A549 (cell line): Measurements from ENCODE around the gene PRICKLE4. TPM values are rescaled to one million over a fixed set of nuclear protein-coding genes. Genes with fewer than 3 reads are reported as not detected.

Source experiments
- ATAC-seq, 2 experiments: fragments of 200-7000 bp in 1 of 2; fragments of >200 bp in 1 of 2; cut with Nextera tagmentation in 1 of 2; cut with Tn5 transposase in 1 of 2; 3 replicates each; pipeline versions ENCODE4 v1.8.0 to v1.9.1; 2018 to 2020; ENCODE audit warnings: mild to moderate bottlenecking in 1 of 2, moderate library complexity in 1 of 2
- CTCF ChIA-PET: fragments of 300-600 bp; sonication (Branson Sonifier 250); formaldehyde crosslinking; extraction: SDS; loops from one replicate; lab custom pipeline; 2021; ENCODE audit warnings: antibody characterized with exemption, inconsistent platforms; lab: Yijun Ruan, JAX
- POLR2A ChIA-PET: fragments of 350-600 bp; formaldehyde crosslinking; extraction: SDS; loops from one replicate; lab custom pipeline; 2021; ENCODE audit warnings: antibody characterized with exemption, inconsistent platforms; lab: Yijun Ruan, JAX
- DNase-seq, 2 experiments: peaks; one replicate each; pipeline versions ENCODE4 v3.0.0 to v3.0.0-alpha.2; 2011 to 2016; ENCODE audit warnings: low read depth in 1 of 2, low spot score in 1 of 2
- FAIRE-seq: peaks from 2 replicates; lab custom pipeline; 2011; peaks lifted over from hg19 to GRCh38; lab: Jason Lieb, UNC
- H3K27ac ChIP-seq, 2 experiments: fragments of >200 bp; sonication (Bioruptor Twin); formaldehyde crosslinking; 3 replicates each; pipeline ENCODE4 v1.5.1; 2016 to 2017
- H3K4me1 ChIP-seq: fragments of >200 bp; sonication (Bioruptor Twin); formaldehyde crosslinking; 3 replicates; pipeline ENCODE4 v1.6.1; 2016
- H3K4me2 ChIP-seq: fragments of >200 bp; sonication (Bioruptor Twin); formaldehyde crosslinking; 3 replicates; pipeline ENCODE4 v1.6.1; 2016
- H3K4me3 ChIP-seq: fragments of >200 bp; sonication (Bioruptor Twin); formaldehyde crosslinking; 3 replicates; pipeline ENCODE4 v1.5.1; 2016
- H3K9me3 ChIP-seq: fragments of >200 bp; sonication (Bioruptor Twin); formaldehyde crosslinking; 3 replicates; pipeline ENCODE4 v1.6.1; 2016
- EHMT2 ChIP-seq: fragments of 200-600 bp; sonication (generic); IDR thresholded peaks from 2 replicates; pipeline ENCODE4 v1.6.1; 2016; ENCODE audit warnings: antibody characterized with exemption, low read depth, mild to moderate bottlenecking, moderate library complexity
- ELK1 ChIP-seq: fragments of 150-350 bp; IDR thresholded peaks from 2 replicates; pipeline ENCODE4 v1.6.1; 2014; ENCODE audit warnings: low read depth, mild to moderate bottlenecking, low read length
- EP300 ChIP-seq, 2 experiments: fragments of >200 bp; sonication (Bioruptor Twin); formaldehyde crosslinking; IDR thresholded peaks; 2 replicates in 1 of 2; 3 replicates in 1 of 2; pipeline ENCODE4 v1.6.1; 2016 to 2017
- FOXS1 ChIP-seq: fragments of 250-450 bp; sonication (Bioruptor Pico); IDR thresholded peaks from 2 replicates; pipeline ENCODE4 v1.5.0; 2020; ENCODE audit warnings: mild to moderate bottlenecking, moderate library complexity
- GATA3 ChIP-seq: IDR thresholded peaks from 2 replicates; pipeline ENCODE4 v1.6.1; 2012; ENCODE audit warnings: borderline replicate concordance
- HDAC2 ChIP-seq: fragments of 200-600 bp; sonication (generic); IDR thresholded peaks from 2 replicates; pipeline ENCODE4 v1.6.1; 2016
- HES2 ChIP-seq: fragments of >200 bp; sonication (Bioruptor Twin); formaldehyde crosslinking; IDR thresholded peaks from 2 replicates; pipeline ENCODE4 v1.6.1; 2016
- HMGXB4 ChIP-seq: fragments of 250-450 bp; sonication (Bioruptor Pico); IDR thresholded peaks from 2 replicates; pipeline ENCODE4 v1.5.0; 2021; ENCODE audit warnings: mild to moderate bottlenecking, moderate library complexity, borderline replicate concordance
- HOXB5 ChIP-seq: fragments of 250-450 bp; sonication (Bioruptor Pico); IDR thresholded peaks from 2 replicates; pipeline ENCODE4 v1.5.0; 2020; ENCODE audit warnings: mild to moderate bottlenecking, moderate library complexity
- JUNB ChIP-seq: fragments of >200 bp; sonication (Bioruptor Twin); formaldehyde crosslinking; IDR thresholded peaks from 2 replicates; pipeline ENCODE4 v1.6.1; 2016
- KDM1A ChIP-seq: fragments of 200-600 bp; sonication (generic); IDR thresholded peaks from 2 replicates; pipeline ENCODE4 v1.6.1; 2016; ENCODE audit warnings: low read depth, mild to moderate bottlenecking
- KDM5A ChIP-seq: fragments of 200-600 bp; sonication (generic); IDR thresholded peaks from 2 replicates; pipeline ENCODE4 v1.6.1; 2016; ENCODE audit warnings: antibody characterized with exemption, mild to moderate bottlenecking
- MAFK ChIP-seq: fragments of 450-650 bp; IDR thresholded peaks from 2 replicates; pipeline ENCODE4 v1.6.1; 2014; ENCODE audit not compliant: partially characterized antibody
- NFE2L2 ChIP-seq: fragments of 150-350 bp; conservative IDR thresholded peaks from 2 replicates; pipeline ENCODE4 v1.6.1; 2014; ENCODE audit warnings: low read length
- POLR2A ChIP-seq: IDR thresholded peaks from 2 replicates; pipeline ENCODE4 v1.6.1; 2012; ENCODE audit warnings: mild to moderate bottlenecking, low read length
- POLR2AphosphoS2 ChIP-seq: conservative IDR thresholded peaks from 2 replicates; pipeline ENCODE4 v1.6.1; 2012; ENCODE audit warnings: low read length, improper control_type of control experiment, inconsistent platforms
- RCOR1 ChIP-seq: fragments of 150-350 bp; IDR thresholded peaks from 2 replicates; pipeline ENCODE4 v1.6.1; 2014; ENCODE audit warnings: antibody characterized with exemption, low read length, low read depth
- REST ChIP-seq: fragments of 200-600 bp; sonication (generic); IDR thresholded peaks from 2 replicates; pipeline ENCODE4 v1.6.1; 2016; ENCODE audit warnings: antibody characterized with exemption, mild to moderate bottlenecking, moderate library complexity
- ZSCAN20 ChIP-seq: fragments of 250-450 bp; sonication (Bioruptor Pico); IDR thresholded peaks from 2 replicates; pipeline ENCODE4 v1.8.0; 2022; ENCODE audit warnings: mild to moderate bottlenecking, moderate library complexity
- WGBS: methylation state at CpG from one replicate; pipeline ENCODE4 v1.1.6; 2017; ENCODE audit errors: missing lambda C conversion rate; 5-methylcytosine and 5-hydroxymethylcytosine counted together
- polyA plus RNA-seq, 4 experiments: library from polyadenylated mRNA; depleted of rRNA in 3 of 4; stranded (reverse); fragments of >200 nt; fragmentation: RNase III in 1 of 4; extraction: RNeasy Plus Mini Kit Qiagen cat#74134 plus additional on column Dnase treatment in 1 of 4; gene quantifications; 2 replicates in 3 of 4; 3 replicates in 1 of 4; pipeline ENCODE4 v1.2.3, GENCODE V29; 2011 to 2017

The PRICKLE4 gene
- polyA plus RNA-seq, 2 of the 4 experiments (the other 2 are of a cell fraction), result 0.34 to 1.5 TPM

- Histone ChIP-seq H3K4me3 (no peak overlapping the region), H3K4me1 (no peaks in the 10 kb centered on the region), H3K27ac (no peak overlapping the region), H3K9me3 (no peaks in the 10 kb centered on the region), H3K4me2 (no peak overlapping the region)
- WGBS, result 69% methylated on average over 2 of the region's 2 CpGs
- no peak for ATAC-seq
- ChIA-PET CTCF (interaction anchor here (1.4 to 4.1 kb wide), 3 partner anchors 12 to 230 kb away, joined by 6 to 14 read pairs (median 8); partner anchors contain the start of gene TOMM6), POLR2A (no interaction called here)
- no peak for FAIRE-seq
- DNase-seq, result no peak
- TF ChIP-seq MAFK (peak; percentile 17), EHMT2 (no peak), GATA3 (no peak)
These were observed 33.4 kb downstream of the PRICKLE4 start for GRCh38 chr6:41813956-41814355.

- 88% methylated on average over 4 of the region's 4 CpGs for WGBS
- no peak for ATAC-seq
- Histone ChIP-seq H3K9me3 (no peaks in the 10 kb centered on the region), H3K4me3 (no peak overlapping the region), H3K4me2 (no peak overlapping the region), H3K4me1 (no peaks in the 10 kb centered on the region), H3K27ac (no peak overlapping the region)
- FAIRE-seq, result no peak
- ChIA-PET POLR2A (no interaction called here), CTCF (interaction anchor here (1.0 to 4.1 kb wide), 5 partner anchors 9 to 230 kb away, joined by 3 to 14 read pairs (median 6); partner anchors contain the start of gene TOMM6)
- TF ChIP-seq KDM5A, result no peak
- TF ChIP-seq RCOR1, result no peak
- TF ChIP-seq NFE2L2, result no peak
- no peak for TF ChIP-seq HES2
- no peak for TF ChIP-seq POLR2AphosphoS2
- TF ChIP-seq EP300 (IDR thresholded peaks at IDR 0.05), result no peak
- TF ChIP-seq FOXS1, result no peak
- TF ChIP-seq ZSCAN20 (CRISPR knock-in tag), result no peak
- no peak for TF ChIP-seq HOXB5 (CRISPR knock-in tag)
- TF ChIP-seq POLR2A, result no peak
- no peak for TF ChIP-seq JUNB
- TF ChIP-seq KDM1A, result no peak
- TF ChIP-seq HMGXB4, result no peak
- no peak for TF ChIP-seq REST
- no peak for TF ChIP-seq ELK1
- no peak for TF ChIP-seq HDAC2
- DNase-seq, result no peak
These were observed 34.0 kb downstream of the PRICKLE4 start for GRCh38 chr6:41814629-41815028.
